NCI-H748 (cell line): ENCODE results near the gene C12orf50.
A peak's percentile ranks its signal among the peaks of the same experiment; 100 is the strongest.
"Not testable (repeated sequence)": the region's sequence is repeated elsewhere in the genome, so short reads cannot be mapped to it uniquely, and the experiment has no call there.

ENCODE experiments used
- DNase-seq: peaks from one replicate; lab custom pipeline; 2025; ENCODE audit not compliant: unreplicated experiment; lab: John Stamatoyannopoulos, UW

The C12orf50 gene, protein sequence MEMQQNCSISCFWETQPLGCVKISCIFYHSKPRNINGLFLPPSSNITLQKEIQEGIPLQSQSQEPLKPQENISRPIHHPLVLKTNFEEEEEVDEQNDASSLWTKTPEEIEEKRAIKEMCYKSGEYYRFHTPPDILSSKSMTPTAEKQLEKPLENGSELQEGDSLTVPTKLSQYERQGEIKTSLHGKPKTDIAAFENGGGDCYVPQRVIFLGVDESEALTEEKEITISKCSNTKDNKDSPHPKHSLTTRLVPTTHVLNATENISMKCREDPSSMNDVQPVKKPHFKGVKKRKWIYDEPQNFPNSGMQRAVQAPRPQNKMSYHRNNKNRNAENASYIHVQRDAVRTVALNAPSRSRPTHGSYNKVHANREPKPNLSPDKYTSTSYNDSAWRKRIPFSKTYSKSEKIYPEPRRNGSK

DNA sequence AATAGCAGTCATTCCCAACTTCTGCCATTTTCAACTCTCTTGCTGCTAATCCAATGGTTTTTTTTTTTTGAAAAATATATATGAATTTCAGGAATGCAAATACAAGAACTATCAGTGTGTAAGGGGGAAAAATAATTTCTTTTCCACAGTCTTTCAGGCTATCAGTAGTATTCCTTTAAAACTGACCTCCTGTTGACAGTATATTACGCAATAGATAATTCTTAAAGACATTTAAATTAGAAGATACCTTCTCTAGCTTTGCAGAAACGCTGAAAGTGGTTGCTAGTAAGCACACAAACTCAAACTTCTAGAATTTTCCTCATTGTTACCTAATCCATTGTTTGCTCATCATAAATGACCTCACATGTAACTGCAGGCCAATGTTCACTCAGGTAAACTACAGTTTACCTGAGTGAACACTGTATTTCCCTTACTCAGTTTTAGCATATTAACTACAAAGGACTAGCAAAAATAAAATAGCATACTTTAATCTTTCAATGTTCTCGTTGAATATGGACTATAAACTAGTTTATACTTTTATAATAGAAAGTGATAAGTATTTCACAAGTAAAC lies at the start of gene C12orf50:
Gene C12orf50, minus strand, starts transcription at position 309 of the 573 bp plus-strand sequence. CDS start 2,439 bp downstream, outside the sequence.
- DNase-seq, result no peak

DNA sequence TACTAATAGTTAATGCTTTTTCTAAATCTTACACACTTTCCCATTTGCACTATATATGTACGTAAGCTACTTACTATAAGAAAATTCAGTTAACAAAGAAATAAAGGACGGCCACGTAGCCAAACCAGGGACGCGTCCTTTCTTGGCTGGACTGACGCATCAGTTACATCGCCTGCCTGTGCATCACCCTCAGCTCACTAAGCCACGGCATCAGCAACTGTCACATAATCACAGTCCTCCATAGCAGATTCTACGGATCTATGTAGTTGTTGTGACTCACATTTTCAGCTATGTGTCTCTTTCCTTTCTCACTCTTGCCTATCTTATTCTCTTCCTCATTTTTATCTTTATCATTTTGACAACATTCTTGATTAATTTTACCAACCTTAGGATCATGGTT lies 38.1 kb upstream of the C12orf50 start:
- no peak for DNase-seq

DNA sequence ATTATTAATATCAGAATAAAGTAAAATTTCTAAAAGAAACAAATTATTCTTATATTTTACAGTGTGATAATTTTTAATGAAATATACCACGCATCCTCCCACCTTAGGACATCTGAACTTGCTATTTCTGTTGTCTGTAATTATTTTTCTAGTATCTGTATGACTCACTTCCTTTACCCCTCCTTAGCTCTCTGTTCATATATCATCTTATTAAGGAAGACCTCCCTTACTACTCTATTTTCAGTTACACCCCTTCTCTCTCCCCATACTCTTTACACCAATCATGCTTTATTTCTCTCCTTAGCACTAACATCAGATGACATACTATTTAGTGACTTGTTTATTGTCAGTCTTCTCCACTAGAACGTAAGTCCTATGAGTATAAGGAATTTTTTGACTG lies 34.2 kb upstream of the C12orf50 start:
- DNase-seq, result no peak

DNA sequence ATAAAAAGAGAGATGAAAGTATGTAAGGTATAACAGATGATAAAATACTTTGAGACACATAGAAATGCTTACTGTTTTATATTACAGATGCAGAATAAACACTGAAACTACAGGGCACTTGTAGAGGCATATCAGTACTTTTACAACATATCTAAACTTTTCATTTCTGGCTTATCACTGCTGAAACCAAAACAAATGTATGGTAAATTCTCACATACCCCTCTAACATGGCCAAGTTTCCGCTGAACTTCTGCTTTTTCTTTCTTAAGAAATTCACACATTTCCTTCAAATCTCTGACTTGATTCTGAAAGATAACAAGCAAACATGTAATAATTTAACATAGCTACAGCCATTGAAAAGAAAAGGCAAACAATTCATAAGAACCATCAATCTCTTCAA lies 33.3 kb upstream of the C12orf50 start:
- DNase-seq, result no peak

DNA sequence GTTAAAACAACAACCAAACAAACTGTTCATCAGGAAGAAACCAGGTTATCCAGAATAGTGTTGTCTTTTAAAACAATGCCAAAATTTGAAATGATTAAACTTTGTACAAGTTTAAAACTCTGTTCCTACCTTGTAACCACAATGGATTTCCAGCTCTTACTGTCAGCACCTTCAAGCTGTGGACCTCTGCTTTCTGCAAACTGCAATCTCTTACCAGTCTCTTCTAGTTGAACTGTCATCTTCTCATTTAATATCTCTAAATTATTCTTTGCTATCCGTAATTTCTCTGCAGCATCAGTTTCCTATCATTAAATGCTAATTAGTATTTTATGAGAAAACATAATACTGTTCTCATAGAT lies 29.5 kb upstream of the C12orf50 start:
- no peak for DNase-seq

DNA sequence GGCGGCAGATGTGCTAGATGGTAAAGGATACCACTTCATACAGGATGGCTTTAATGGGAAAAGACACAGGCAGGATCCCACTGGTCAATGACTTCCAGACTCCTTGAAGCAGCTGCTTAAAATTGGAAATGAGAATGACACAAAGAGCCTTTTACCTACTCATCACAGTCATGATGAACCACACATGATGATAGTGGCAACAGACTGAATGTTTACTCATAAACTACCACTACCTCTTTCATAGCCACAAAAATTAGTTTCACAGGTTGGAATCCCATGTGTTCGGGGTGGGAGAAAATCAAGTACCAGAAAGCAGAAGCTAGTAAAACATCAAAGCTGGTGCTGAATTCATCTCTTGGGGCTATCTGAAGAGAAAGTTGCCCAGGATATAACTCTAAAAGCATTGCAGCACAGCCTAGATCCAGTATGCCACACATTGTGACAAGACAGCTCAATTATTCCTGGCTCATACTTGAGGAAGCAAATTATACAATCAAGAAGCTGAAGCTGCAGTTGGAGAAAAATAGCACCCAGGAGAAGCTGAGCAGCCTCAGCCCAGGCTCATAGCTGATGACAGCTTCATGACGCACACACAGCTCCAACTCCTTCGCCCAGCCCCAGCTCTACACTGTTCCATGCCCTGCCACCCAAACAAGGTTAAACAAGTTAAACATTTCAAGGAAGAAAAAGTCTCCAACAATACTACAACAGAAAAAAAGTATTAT lies 29.0 kb upstream of the C12orf50 start:
- DNase-seq, result no peak

DNA sequence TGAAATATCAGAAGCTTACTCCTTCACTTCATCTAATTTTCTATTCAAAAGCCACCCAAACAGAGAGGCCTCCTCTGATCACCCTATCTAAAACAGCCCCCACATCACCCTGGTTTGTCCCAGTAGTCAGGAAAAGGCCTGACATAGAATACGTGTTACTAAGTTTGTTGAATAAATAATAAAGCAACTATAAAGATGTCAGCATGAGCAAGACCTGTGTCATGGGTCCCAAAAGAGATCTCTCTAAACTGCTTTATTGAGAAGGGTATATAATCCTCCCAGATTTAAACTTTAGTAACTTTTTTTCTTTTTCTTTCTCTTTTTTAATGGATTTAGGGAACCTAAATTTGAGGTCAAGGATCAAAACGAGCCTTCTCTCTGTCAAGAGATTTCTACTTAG lies 27.4 kb upstream of the C12orf50 start:
- DNase-seq, result no peak

DNA sequence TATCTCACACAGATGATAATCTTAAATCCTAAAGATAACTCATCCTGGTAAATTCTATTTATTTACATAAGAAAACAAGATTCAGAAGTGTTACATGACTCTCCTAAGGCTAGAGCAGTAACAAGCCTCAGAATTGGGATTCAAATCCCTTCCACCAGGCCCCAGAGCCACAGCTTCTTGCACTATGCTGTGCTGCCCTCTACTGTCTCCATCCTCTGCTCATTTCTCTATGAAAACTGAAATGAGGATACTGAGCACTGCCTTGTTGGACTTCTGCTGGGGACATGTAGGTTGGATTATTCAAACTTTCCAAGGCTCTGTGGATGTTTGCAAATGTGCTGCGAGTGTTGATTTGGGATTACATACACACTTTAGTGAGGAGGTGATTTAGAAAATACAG lies 23.5 kb upstream of the C12orf50 start:
- DNase-seq, result peak; percentile 66

DNA sequence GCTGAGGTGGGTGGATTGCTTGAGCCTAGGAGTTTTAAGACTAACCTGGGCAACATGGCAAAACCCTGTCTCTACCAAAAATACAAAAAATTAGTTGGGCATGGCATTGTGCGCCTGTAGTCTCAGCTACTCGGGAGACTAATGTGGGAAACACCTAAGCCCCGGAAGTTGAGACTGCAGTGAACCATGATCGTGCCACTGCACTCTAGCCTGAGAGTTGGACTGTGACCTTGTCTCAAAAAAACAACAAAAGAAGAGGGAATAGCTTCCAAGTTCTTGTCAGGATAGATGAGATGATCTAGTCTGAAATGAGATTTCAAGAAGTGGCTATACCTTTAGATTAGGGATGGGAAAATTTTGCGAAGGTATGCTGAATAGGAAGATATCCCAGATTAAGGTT lies 14.8 kb upstream of the C12orf50 start:
- no peak for DNase-seq

DNA sequence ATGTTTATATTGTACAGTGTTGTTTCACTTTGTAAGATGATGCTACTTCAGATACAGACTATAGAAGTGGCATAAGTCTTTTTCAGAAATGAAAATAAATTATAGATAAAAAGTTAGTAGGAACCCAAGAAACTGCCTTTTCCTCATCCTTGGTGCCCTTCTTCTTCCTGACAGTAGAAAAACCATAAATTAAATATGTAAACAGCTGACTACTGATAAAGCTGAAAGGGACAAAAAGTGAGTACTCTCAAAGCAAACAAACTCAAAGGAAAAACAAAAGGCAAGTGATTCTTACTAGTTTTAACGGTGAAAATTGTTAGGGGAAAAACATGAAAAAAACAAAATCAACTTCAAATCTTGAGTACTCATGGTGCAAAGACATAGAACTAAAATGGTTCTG lies 8.6 kb upstream of the C12orf50 start:
- no peak for DNase-seq

DNA sequence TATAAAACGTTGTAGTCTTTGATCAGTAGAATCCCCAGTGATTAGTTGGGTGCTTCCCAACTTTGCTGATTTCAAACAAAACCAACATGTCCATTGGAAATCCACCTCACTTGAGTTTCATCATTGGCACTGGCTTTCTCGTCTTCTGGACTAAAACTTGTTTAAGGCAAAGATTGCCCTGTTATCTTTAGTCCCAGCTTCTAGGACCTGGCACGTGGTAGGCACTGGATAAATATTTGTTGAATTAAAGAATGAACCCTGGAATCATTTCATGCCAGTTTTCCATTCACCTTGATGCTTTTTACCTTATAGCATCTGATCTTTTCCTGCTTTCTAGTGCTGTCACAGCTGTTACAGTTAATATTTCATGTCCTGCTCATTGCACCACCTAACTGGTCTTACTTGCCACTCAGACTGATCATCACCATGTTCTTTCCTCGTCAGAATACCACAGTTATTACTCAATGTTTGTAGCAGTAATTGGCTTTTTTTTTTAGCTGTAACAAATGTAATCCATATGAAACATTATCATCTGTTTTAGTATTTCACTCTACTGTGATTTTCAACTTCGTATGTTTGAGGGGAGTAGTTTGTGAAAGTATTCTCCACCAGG lies 7.3 kb upstream of the C12orf50 start:
- DNase-seq, result no peak

DNA sequence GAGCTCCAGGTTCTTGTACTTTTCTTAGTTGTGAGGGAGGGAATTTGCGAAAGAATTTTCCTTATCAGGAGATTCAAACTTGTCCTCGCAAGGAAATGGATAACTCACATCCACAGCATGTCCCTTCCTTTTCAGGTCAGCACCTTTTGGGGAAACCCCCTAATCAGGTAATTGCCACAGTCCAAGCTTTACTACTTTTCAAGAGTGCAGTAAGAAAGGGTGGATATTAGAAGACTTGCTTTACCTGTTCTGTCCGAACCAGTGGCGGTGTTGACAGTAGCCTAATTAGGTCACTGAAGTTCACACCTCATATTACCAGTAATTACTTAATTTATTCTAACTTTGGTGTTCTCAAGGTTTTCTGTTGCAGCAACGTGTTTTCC lies 6.7 kb upstream of the C12orf50 start:
- peak; percentile 50 for DNase-seq

DNA sequence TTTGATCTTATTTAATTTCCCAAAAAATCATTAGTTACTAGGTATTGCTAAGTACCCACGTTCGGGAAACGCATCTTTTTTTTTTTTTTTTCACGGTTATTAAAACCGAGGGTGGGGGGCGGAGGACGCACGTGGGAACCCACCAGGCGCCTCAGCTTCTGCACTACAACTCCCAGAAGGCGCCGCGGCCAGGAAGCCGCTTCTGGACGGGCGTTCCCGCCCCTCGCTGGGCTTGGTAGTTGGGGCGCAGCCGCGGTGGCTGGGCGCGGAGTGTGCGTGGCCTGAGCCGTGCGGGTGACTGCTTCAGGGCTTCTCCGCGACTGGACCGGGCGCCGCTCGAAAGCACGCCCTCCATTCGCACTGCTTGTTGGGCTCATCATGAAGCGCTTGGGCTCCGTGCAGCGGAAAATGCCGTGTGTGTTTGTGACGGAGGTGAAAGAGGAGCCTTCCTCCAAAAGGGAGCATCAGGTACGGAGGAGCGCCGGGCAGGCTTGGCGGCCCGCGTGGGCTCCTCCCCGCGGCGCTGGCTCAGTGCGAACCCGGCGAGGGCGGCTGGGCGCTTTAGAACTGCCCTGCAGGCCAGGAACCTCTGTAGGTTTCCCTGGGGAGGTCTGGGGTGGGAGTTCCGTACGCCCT lies 6.2 kb upstream of the C12orf50 start:
- DNase-seq, result peak; percentile 92

DNA sequence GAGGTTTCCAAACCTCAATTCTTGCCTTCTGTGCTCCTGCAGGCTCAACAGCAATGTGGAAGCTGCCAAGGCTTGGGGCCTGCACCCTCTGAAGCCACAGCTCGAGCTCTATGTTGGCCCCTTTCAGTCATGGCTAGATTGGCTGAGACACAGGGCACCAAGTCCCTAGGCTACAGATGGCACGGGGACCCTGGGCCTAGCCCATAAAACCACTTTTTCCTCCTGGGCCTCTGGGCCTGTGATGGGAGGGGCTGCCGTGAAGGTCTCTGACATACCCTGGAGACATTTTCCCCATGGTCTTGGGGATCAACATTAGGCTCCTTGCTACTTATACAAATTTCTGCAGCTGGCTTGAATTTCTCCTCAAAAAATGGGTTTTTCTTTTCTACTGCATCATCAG lies 2.0 kb upstream of the C12orf50 start:
- DNase-seq, result not testable (repeated sequence)

DNA sequence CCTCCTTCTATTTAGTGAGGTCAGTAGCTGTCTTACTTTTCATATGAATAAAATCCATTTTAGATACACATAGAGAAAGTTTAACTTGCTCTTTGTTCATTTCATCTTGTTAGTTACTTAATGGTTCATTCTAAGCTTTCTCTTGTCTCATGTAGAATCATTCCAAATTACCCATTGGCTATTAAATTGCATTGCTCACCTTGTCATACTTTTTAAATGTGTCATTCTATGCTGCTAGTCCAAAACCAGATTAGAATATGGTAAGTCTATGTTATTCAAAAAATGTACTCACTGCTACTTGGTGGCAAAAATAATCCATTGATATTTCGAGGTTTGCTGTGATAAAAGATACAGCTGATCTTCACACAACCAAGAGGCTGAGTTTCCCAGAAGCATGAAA lies 3.0 kb downstream of the C12orf50 start:
- DNase-seq, result no peak

DNA sequence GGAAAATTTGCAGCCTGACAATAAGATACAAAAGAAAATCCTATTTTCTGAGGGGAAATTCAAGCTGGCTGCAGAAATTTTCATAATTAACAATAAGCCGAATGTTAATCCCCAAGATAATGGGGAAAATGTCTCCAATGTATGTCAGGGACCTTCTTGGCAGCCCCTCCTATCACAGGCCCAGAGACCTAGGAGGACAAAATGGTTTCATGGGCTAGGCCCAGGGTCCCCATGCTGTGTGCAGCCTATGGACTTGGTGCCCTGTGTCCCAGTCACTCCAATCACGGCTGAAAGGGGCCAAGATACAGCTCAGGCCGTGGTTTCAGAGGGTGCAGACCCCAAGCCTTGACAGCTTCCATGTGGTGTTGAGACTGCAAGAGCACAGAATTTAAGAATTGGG lies 11.2 kb downstream of the C12orf50 start:
- DNase-seq, result no peak

DNA sequence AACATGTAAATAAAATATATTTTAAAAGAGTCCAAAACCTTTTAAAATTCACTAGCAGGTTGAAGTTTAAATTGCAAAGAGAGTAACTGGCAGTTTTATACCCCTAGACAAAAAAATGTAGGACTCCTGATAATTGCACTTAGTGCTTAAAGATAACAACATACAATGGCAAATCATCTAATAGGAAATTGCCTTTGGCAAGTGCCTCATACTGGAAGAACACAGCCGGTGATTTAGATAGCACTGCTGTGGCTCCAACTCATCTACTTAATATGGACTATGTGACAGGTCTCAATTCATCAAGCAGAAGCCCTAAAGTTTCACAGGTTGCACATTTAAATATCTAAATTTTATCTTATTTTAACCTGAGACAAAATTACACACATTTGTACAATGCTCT lies 13.4 kb downstream of the C12orf50 start:
- DNase-seq, result no peak

DNA sequence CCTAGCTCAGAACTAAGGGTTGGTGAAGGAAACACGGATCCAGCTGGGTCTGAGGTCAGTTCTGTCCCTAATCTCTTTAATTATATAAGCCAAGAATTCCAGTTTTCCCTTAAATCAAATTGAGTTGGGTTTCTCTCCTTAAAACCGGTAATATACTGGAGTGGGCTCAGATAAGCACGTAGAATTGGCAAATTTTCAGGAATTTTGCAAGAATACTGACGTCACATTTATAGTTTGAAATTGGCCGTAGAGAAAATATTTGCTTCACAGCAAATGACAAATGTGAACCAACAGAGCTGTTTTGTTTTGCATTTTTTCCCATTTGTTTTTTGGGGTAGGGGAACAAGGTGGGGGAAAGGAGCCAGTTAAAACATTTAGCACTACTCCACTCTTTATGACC lies 17.4 kb downstream of the C12orf50 start:
- no peak for DNase-seq

DNA sequence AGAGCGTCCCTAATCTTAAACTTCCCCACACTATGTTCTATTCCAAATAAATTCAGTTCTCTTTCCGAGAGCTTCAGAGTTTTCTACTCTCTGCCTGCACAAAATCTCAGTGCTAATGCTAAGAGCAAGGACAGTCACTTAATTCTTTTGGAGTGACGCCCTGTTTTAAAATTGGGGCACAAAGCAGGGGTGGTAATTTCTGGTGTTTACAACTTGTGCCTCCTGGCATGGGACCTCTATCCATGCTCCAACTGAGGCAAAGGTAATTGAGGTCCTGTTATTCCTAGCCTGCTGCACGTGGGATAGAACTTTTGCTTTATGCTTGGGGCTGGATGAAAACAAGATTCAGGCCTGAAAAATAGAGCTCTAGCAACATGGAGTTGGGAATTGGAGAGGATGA lies 22.9 kb downstream of the C12orf50 start:
- DNase-seq, result no peak

DNA sequence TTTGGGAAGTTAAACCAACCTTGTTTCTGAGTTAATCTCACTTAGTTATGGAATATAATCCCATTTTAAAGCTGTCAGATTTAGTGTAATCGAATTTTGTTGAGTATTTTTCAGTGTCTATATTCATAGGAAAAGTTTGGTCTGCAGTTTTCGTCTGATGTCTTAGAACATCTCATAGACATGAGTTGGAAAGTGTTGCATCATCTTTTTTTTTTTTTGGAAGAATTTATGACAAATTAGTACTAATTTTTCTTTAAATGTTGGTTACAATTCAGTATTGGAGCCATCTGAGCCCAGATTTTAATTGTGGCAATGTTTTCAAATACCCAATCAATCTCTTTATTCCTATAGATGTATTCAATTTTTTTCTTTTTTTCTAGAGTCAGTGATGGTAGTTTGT lies 27.9 kb downstream of the C12orf50 start:
- no peak for DNase-seq

DNA sequence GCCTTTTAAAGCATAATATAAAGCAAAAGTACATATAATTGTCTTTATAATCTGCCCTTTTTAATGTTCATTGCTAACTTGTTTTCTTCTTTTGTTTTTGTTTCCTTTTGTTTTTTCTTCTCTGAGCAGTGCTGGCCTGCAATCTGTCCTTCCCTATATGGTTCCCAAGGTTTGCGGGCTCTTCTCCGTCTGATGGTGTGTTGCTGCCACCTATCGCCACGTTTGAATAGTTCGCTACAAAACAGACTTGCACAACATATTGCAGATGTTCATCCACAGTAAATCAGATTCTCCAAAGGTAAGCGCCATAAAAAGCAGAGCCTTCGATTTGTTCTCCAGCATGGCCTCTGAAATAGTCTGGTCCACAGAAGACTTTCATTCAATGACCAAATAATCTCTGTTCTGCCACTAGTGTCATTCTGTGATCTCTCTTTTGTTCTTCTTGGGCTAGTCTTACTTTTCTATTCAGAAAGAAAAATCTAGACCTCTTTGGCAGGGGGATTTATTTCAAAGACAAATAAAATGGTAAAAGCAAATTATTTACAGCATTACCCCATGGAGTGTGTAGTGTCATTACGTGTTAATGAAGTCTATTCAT lies 33.5 kb downstream of the C12orf50 start:
- peak; percentile 87 for DNase-seq
